Dermis blood vessel endothelial cell (primary cell): ENCODE measurements around the gene CLEC2A. TPM values are rescaled to one million over a fixed set of nuclear protein-coding genes. Genes with fewer than 3 reads are reported as not detected.
"Not testable (repeated sequence)": the region's sequence is repeated elsewhere in the genome, so short reads cannot be mapped to it uniquely, and the experiment has no call there.

Experiments
- DNase-seq: peaks from one replicate; pipeline ENCODE4 v3.0.0; 2010
- total RNA-seq: library from RNA; depleted of rRNA; stranded (reverse); fragments of >200 nt; gene quantifications from 2 replicates; pipeline ENCODE4 v1.2.3, GENCODE V29; 2014

CLEC2A gene
- total RNA-seq, 1 donor from 2014 or later: not detected

- no peak for DNase-seq
These were observed 51.6 kb downstream of the CLEC2A start for GRCh38 chr12:9880532-9881078.

- DNase-seq: not testable (repeated sequence)
These were observed 56.0 kb downstream of the CLEC2A start for GRCh38 chr12:9876120-9876519.

- no peak for DNase-seq
These were observed 59.4 kb downstream of the CLEC2A start for GRCh38 chr12:9872742-9873141.

GRCh38 chr12:9872162-9872561 lies 60.0 kb downstream of the CLEC2A start:
- DNase-seq: no peak

- peak; percentile 48 for DNase-seq
These were observed 61.8 kb downstream of the CLEC2A start for GRCh38 chr12:9870286-9870866.

- DNase-seq: peak; percentile 81
These were observed 62.6 kb downstream of the CLEC2A start, which contains the start of gene CLEC2B for GRCh38 chr12:9869307-9870161. Gene CLEC2B (minus strand): TSS chr12:9869354.

- DNase-seq: no peak
These were observed 63.2 kb downstream of the CLEC2A start for GRCh38 chr12:9868951-9869306.

GRCh38 chr12:9868311-9868801 lies 63.8 kb downstream of the CLEC2A start:
- peak; percentile 38 for DNase-seq

- peak; percentile 42 for DNase-seq
These were observed 64.6 kb downstream of the CLEC2A start for GRCh38 chr12:9867531-9867930.

- DNase-seq: peak; percentile 22
These were observed 65.3 kb downstream of the CLEC2A start for GRCh38 chr12:9866860-9867269.

- peak; percentile 5 for DNase-seq
These were observed 67.1 kb downstream of the CLEC2A start for GRCh38 chr12:9864913-9865675.

Other genes with a start within 250 kb of the CLEC2A start
- not detected in 2 replicates for gene CLECL1, start 199.3 kb downstream of the CLEC2A start, total RNA-seq
- gene CD69, start 171.5 kb downstream of the CLEC2A start, total RNA-seq: 0.23 and 1.5 TPM in 2 replicates
- gene KLRF1, start 104.9 kb downstream of the CLEC2A start, total RNA-seq: not detected in 2 replicates
- 39.9 and 78.8 TPM in 2 replicates for gene CLEC2B, start 63.0 kb downstream of the CLEC2A start, total RNA-seq
- gene KLRF2, start 50.9 kb downstream of the CLEC2A start, total RNA-seq: not detected in 2 replicates
- gene CLEC12A, start 39.0 kb upstream of the CLEC2A start, total RNA-seq: not detected in 2 replicates
- gene CLEC1B, start 66.8 kb upstream of the CLEC2A start, total RNA-seq: not detected in 2 replicates
- under 0.01 and 0.19 TPM in 2 replicates for gene CLEC12B, start 78.3 kb upstream of the CLEC2A start, total RNA-seq
- gene CLEC9A, start 98.3 kb upstream of the CLEC2A start, total RNA-seq: not detected in 2 replicates
- gene CLEC1A, start 166.6 kb upstream of the CLEC2A start, total RNA-seq: 16.2 and 26.2 TPM in 2 replicates
- 0.47 and 0.68 TPM in 2 replicates for gene CLEC7A, start 197.8 kb upstream of the CLEC2A start, total RNA-seq
- not detected in 2 replicates for gene OLR1, start 239.8 kb upstream of the CLEC2A start, total RNA-seq
- gene TMEM52B, start 246.7 kb upstream of the CLEC2A start, total RNA-seq: not detected in 2 replicates